ENCODE measurements around the gene KLHL22.

DNA sequence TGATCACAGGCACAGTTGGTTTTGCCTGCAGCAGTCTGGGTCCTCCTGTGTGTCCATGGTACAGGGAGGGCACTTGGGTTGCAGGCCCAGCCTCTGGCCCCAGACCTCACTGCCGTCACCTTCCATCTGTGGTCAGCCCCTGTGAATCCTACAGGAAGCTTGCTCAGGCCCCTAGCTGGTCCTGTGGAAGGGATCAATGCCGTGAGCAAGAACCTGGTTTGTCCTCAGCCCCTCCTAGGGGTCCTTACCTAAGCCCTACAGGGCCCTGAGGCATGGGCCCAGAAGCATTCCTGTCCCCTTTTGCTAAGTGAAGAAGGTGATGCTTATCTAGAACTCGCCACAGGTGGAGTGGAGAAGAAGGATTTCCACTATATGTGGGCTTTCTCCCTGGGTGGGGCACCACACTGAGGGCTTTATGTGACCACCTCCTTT lies 41.7 kb upstream of the KLHL22 start:
- TF ChIP-seq CTCF (IDR thresholded peaks at IDR 0.05) = no peak
- no peak for TF ChIP-seq POLR2AphosphoS5 (IDR thresholded peaks at IDR 0.05; ENCODE audit: low read depth, low read length)
- TF ChIP-seq SIN3A (IDR thresholded peaks at IDR 0.05; ENCODE audit: borderline replicate concordance, insufficient read depth, low read depth, low read length) = no peak

All from Panc1 (cell line).